HTR-8/SVneo (cell line): ENCODE measurements around the gene HOXC6.
"Not testable (repeated sequence)": the region's sequence is repeated elsewhere in the genome, so short reads cannot be mapped to it uniquely, and the experiment has no call there.

ENCODE experiments used
- DNase-seq: peaks from one replicate; pipeline ENCODE4 v3.0.0; 2011; ENCODE audit warnings: low spot score, mixed read lengths; ENCODE audit not compliant: insufficient read length
- FAIRE-seq: peaks from 2 replicates; lab custom pipeline; 2011; peaks lifted over from hg19 to GRCh38; lab: Jason Lieb, UNC

Gene HOXC6

GRCh38 chr12:54075409-54075808, 47.2 kb downstream of the HOXC6 start:
- DNase-seq (no peak), FAIRE-seq (no peak)

GRCh38 chr12:54075974-54076373, 47.7 kb downstream of the HOXC6 start:
- DNase-seq (no peak), FAIRE-seq (no peak)

GRCh38 chr12:54077843-54078242, 49.6 kb downstream of the HOXC6 start:
- FAIRE-seq, DNase-seq: not testable (repeated sequence)

- not testable (repeated sequence) for DNase-seq, FAIRE-seq
Measured at GRCh38 chr12:54079115-54079514, 50.9 kb downstream of the HOXC6 start.
